Activated CD4-positive, alpha-beta T cell treated with anti-CD3 and anti-CD28 coated beads, Interleukin-2, amount 50 U/mL, for 1 hour (primary cell): ENCODE measurements around the gene KISS1.
A peak's percentile ranks its signal among the peaks of the same experiment; 100 is the strongest.

Experiments used
- DNase-seq: peaks from one replicate; pipeline ENCODE4 v3.0.0-alpha.2; 2020

The KISS1 gene

GRCh38 chr1:204216880-204217647 lies 20.8 kb upstream of the KISS1 start:
- DNase-seq, result no peak

- DNase-seq, result no peak
Measured at GRCh38 chr1:204216236-204216635, 19.9 kb upstream of the KISS1 start.

GRCh38 chr1:204213668-204214662 lies 17.7 kb upstream of the KISS1 start, which contains the start of gene GOLT1A:
Gene GOLT1A, minus strand, starts transcription at chr1:204213988. Its CDS starts 82 bp downstream, at chr1:204213906.
- peak; percentile 43 for DNase-seq

- no peak for DNase-seq
Measured at GRCh38 chr1:204212715-204213114, 16.4 kb upstream of the KISS1 start.

GRCh38 chr1:204211046-204211445 lies 14.8 kb upstream of the KISS1 start:
- no peak for DNase-seq

- peak; percentile 73 for DNase-seq
Measured at GRCh38 chr1:204207136-204207616, 10.9 kb upstream of the KISS1 start.

GRCh38 chr1:204206121-204206520 lies 9.8 kb upstream of the KISS1 start:
- no peak for DNase-seq

GRCh38 chr1:204205486-204205885 lies 9.2 kb upstream of the KISS1 start:
- DNase-seq, result no peak

- no peak for DNase-seq
Measured at GRCh38 chr1:204204944-204205343, 8.7 kb upstream of the KISS1 start.

- DNase-seq, result no peak
Measured at GRCh38 chr1:204203206-204203767, 7.0 kb upstream of the KISS1 start.

- DNase-seq, result no peak
Measured at GRCh38 chr1:204202481-204202880, 6.2 kb upstream of the KISS1 start.

GRCh38 chr1:204201348-204202040 lies 5.2 kb upstream of the KISS1 start:
- DNase-seq, result no peak

- DNase-seq, result no peak
Measured at GRCh38 chr1:204199579-204199978, 3.3 kb upstream of the KISS1 start.

- DNase-seq, result no peak
Measured at GRCh38 chr1:204198348-204199340, 2.4 kb upstream of the KISS1 start.

- DNase-seq, result no peak
Measured at GRCh38 chr1:204197068-204197467, 777 bp upstream of the KISS1 start.

GRCh38 chr1:204194771-204195170 lies 1.5 kb downstream of the KISS1 start:
- DNase-seq, result no peak

GRCh38 chr1:204194080-204194479 lies 2.2 kb downstream of the KISS1 start:
- no peak for DNase-seq

- DNase-seq, result no peak
Measured at GRCh38 chr1:204192589-204193352, 3.5 kb downstream of the KISS1 start.

GRCh38 chr1:204192046-204192445 lies 4.2 kb downstream of the KISS1 start:
- no peak for DNase-seq

GRCh38 chr1:204191456-204191855 lies 4.8 kb downstream of the KISS1 start:
- no peak for DNase-seq
